K562 (cell line): Measurements from ENCODE around the gene PBX1. TPM values are rescaled to one million over a fixed set of nuclear protein-coding genes. Genes with fewer than 3 reads are reported as not detected.
A peak's percentile ranks its signal among the peaks of the same experiment; 100 is the strongest.

Experiments
- ATAC-seq: fragments of 200-7000 bp; cut with Tn5 transposase; 3 replicates; pipeline ENCODE4 v1.9.1; 2020; ENCODE audit warnings: moderate library complexity
- BruUV-seq: library from RNA; stranded (reverse); fragments of 400-500 nt; replicated peaks from 2 replicates; lab custom pipeline; 2021; lab: Mats Ljungman, UMichigan
- CTCF ChIA-PET: fragments of 300-600 bp; formaldehyde crosslinking; extraction: SDS; loops from one replicate; lab custom pipeline; 2021; ENCODE audit warnings: low intra/inter-chr PET ratio; lab: Yijun Ruan, JAX
- POLR2A ChIA-PET: fragments of 300-600, 350-650 bp; sonication (Branson Sonifier 250); formaldehyde crosslinking; extraction: SDS; loops from one replicate; lab custom pipeline; 2021; ENCODE audit warnings: antibody characterized with exemption, inconsistent platforms; lab: Yijun Ruan, JAX
- DNase-seq, 4 experiments: peaks; one replicate each; pipeline versions ENCODE4 v3.0.0 to v3.0.0-alpha.2; 2011 to 2018; ENCODE audit warnings: low spot score in 3 of 4, mixed read lengths in 3 of 4; ENCODE audit errors: extremely low read depth in 1 of 4
- FAIRE-seq: peaks from 2 replicates; lab custom pipeline; 2011; peaks lifted over from hg19 to GRCh38; lab: Jason Lieb, UNC
- H2AFZ ChIP-seq: 2 replicates; pipeline ENCODE4 v1.6.0; 2011; ENCODE audit warnings: low read depth, low read length, control low read depth, inconsistent platforms
- H3K27ac ChIP-seq: fragments of 200-600 bp; 3 replicates; pipeline ENCODE4 v1.8.0; 2011; ENCODE audit warnings: low read depth, mild to moderate bottlenecking, control low read depth, inconsistent platforms, low read length, moderate library complexity, mixed read lengths; ENCODE audit errors: extremely low read depth
- H3K27me3 ChIP-seq, 2 experiments: fragments of 300-600 bp in 1 of 2; 2 replicates in 1 of 2; 3 replicates in 1 of 2; pipeline versions ENCODE4 v1.6.0 to v1.8.0; 2011; ENCODE audit warnings: inconsistent platforms in 2 of 2, low read length in 2 of 2, mild to moderate bottlenecking in 1 of 2, mixed read lengths in 1 of 2, moderate library complexity in 1 of 2; ENCODE audit not compliant: control insufficient read depth in 2 of 2, insufficient read depth in 2 of 2
- H3K36me3 ChIP-seq: fragments of 300-600 bp; 3 replicates; pipeline ENCODE4 v1.8.0; 2011; ENCODE audit warnings: mild to moderate bottlenecking, low read length, inconsistent platforms; ENCODE audit not compliant: control insufficient read depth, insufficient read depth
- H3K4me1 ChIP-seq, 2 experiments: fragments of 200-600 bp in 1 of 2; replicated peaks in 1 of 2; 2 replicates in 1 of 2; 3 replicates in 1 of 2; pipeline versions ENCODE4 v1.5.1 to v1.8.0; 2011; ENCODE audit warnings: inconsistent platforms in 2 of 2, low read length in 2 of 2, mild to moderate bottlenecking in 1 of 2, mixed read lengths in 1 of 2, moderate library complexity in 1 of 2; ENCODE audit not compliant: control insufficient read depth in 2 of 2, insufficient read depth in 2 of 2
- H3K4me2 ChIP-seq: 2 replicates; pipeline ENCODE4 v1.6.1; 2011; ENCODE audit warnings: low read length, control low read depth, inconsistent platforms, mixed read lengths; ENCODE audit not compliant: insufficient read depth
- H3K4me3 ChIP-seq: fragments of 200-600 bp; sonication (generic), shearing (Covaris generic); 2 replicates; pipeline ENCODE4 v1.5.1; 2016; ENCODE audit warnings: control low read depth, inconsistent platforms
- H3K79me2 ChIP-seq: fragments of 200-600 bp; 3 replicates; pipeline ENCODE4 v1.8.0; 2011; ENCODE audit warnings: low read length, inconsistent platforms; ENCODE audit not compliant: control insufficient read depth, insufficient read depth
- H3K9ac ChIP-seq, 2 experiments: 2 replicates each; pipeline versions ENCODE4 v1.6.0 to v1.6.1; 2011; ENCODE audit warnings: low read depth in 2 of 2, low read length in 2 of 2, control low read depth in 1 of 2, inconsistent platforms in 1 of 2, mild to moderate bottlenecking in 1 of 2, mixed read lengths in 1 of 2; ENCODE audit not compliant: insufficient read depth in 1 of 2
- H3K9me1 ChIP-seq: one replicate; pipeline ENCODE4 v1.6.0; 2011; ENCODE audit warnings: inconsistent platforms, mild to moderate bottlenecking, low read length, moderate library complexity; ENCODE audit not compliant: control insufficient read depth, insufficient read depth
- H3K9me3 ChIP-seq: replicated peaks from 2 replicates; pipeline ENCODE4 v1.5.1; 2011; ENCODE audit warnings: low read depth, low read length, inconsistent platforms; ENCODE audit not compliant: control insufficient read depth, insufficient read depth
- H4K20me1 ChIP-seq: replicated peaks from 2 replicates; pipeline ENCODE4 v1.6.1; 2011; ENCODE audit warnings: low read length, inconsistent platforms, mixed read lengths; ENCODE audit not compliant: control insufficient read depth, insufficient read depth
- CREB5 ChIP-seq: fragments of 250-450 bp; sonication (Bioruptor Pico); IDR thresholded peaks from 2 replicates; pipeline ENCODE4 v1.5.0; 2020; ENCODE audit warnings: mild to moderate bottlenecking
- E4F1 ChIP-seq: fragments of 250-450 bp; sonication (Bioruptor Pico); IDR thresholded peaks from 2 replicates; pipeline ENCODE4 v1.5.0; 2021; ENCODE audit warnings: mild to moderate bottlenecking, borderline replicate concordance
- HDAC1 ChIP-seq, 2 experiments: fragments of 450-650 bp; IDR thresholded peaks; 2 replicates each; pipeline ENCODE4 v1.6.1; 2016 to 2017; ENCODE audit warnings: inconsistent platforms in 1 of 2, mild to moderate bottlenecking in 1 of 2, moderate library complexity in 1 of 2
- HDAC6 ChIP-seq: IDR thresholded peaks from 2 replicates; pipeline ENCODE4 v1.6.1; 2012; ENCODE audit warnings: low read depth, mild to moderate bottlenecking, control low read depth, inconsistent platforms, low read length, moderate library complexity
- HNRNPK ChIP-seq: fragments of 200-400 bp; formaldehyde crosslinking; IDR thresholded peaks from one replicate; pipeline ENCODE4 v1.6.1; 2018; ENCODE audit warnings: mild to moderate bottlenecking, low read depth, low read length; ENCODE audit not compliant: poor library complexity, severe bottlenecking
- MAX ChIP-seq: sonication (generic); formaldehyde crosslinking; IDR thresholded peaks from 2 replicates; pipeline ENCODE4 v1.9.0; 2022; ENCODE audit warnings: mild to moderate bottlenecking, missing genetic modification reagents
- MCM3 ChIP-seq: fragments of 450-650 bp; IDR thresholded peaks from 2 replicates; pipeline ENCODE4 v1.6.1; 2016
- MTA3 ChIP-seq: fragments of 450-650 bp; formaldehyde crosslinking; IDR thresholded peaks from 2 replicates; pipeline ENCODE4 v1.6.1; 2017; ENCODE audit warnings: mild to moderate bottlenecking, borderline replicate concordance
- PBX2 ChIP-seq, 2 experiments: IDR thresholded peaks in 1 of 2; conservative IDR thresholded peaks in 1 of 2; 2 replicates each; pipeline ENCODE4 v1.6.1; 2016; ENCODE audit warnings: low read depth in 2 of 2, mild to moderate bottlenecking in 1 of 2, missing compliant biosample characterization in 1 of 2, missing genetic modification characterization in 1 of 2, moderate library complexity in 1 of 2
- SAFB ChIP-seq: fragments of 200-400 bp; formaldehyde crosslinking; IDR thresholded peaks from 2 replicates; pipeline ENCODE4 v1.6.1; 2017; ENCODE audit warnings: low read depth, low read length, borderline replicate concordance
- ZNF23 ChIP-seq: fragments of 250-450 bp; sonication (Bioruptor Pico); IDR thresholded peaks from 2 replicates; pipeline ENCODE4 v1.4.0; 2020; ENCODE audit warnings: mild to moderate bottlenecking
- WGBS: fragments of 100-300 bp; shearing (Covaris generic); methylation state at CpG from one replicate; pipeline ENCODE4 v1.1.6; 2016; ENCODE audit warnings: low coverage, mixed read lengths; ENCODE audit not compliant: insufficient coverage; ENCODE audit errors: missing lambda C conversion rate; 5-methylcytosine and 5-hydroxymethylcytosine counted together
- in situ Hi-C: fragments of 300-500 bp; cut with MboI; formaldehyde crosslinking; loops from 4 replicates; pipeline ENCODE4 v1.15.0; 2018; ENCODE audit warnings: inconsistent platforms, mixed read lengths
- intact Hi-C: fragments of 100-400 bp; cut with micrococcal nuclease; formaldehyde crosslinking; loops from 2 replicates; pipeline ENCODE4 v1.14.2; 2022
- polyA plus RNA-seq, 8 experiments: library from polyadenylated mRNA; depleted of rRNA in 4 of 8; stranded (reverse) in 5 of 8; unstranded in 3 of 8; fragments of >200 nt; fragmentation: Nextera tagmentation in 2 of 8; fragmentation: Illumina TruSeq in 1 of 8; extraction: Ambion mirVana in 2 of 8; extraction: Trizol in 1 of 8; gene quantifications; 2 replicates each; pipeline versions ENCODE4 v1.2.1 to v1.2.3, GENCODE V29; 2011 to 2014; ENCODE audit warnings: inconsistent platforms in 1 of 8, missing spikeins in 1 of 8
- total RNA-seq, 7 experiments: library from RNA; depleted of rRNA in 6 of 7; stranded (reverse); fragments of >200 nt in 6 of 7; fragmentation: Illumina TruSeq in 2 of 7; extraction: Trizol in 2 of 7; gene quantifications; 2 replicates each; pipeline versions ENCODE4 v1.2.1 to v1.2.3, GENCODE V29; 2011 to 2021; ENCODE audit warnings: low replicate concordance in 1 of 7

PBX1 gene
- total and polyA plus RNA-seq, 9 of the 15 experiments (the other 6 are each of a cell fraction or from before 2014, with no cell fraction given): 0.03 to 0.62 (median 0.17) TPM

GRCh38 chr1:164753521-164754077 is 194.6 kb downstream of the PBX1 start:
- Histone ChIP-seq H3K9me3 (no peaks in the 10 kb centered on the region), H3K36me3 (no peaks in the 10 kb centered on the region), H3K79me2 (no peaks in the 10 kb centered on the region), H3K9ac (peak overlapping the region; percentile 6 to 39; a peak in 1 of 4 replicates), H4K20me1 (no peaks in the 10 kb centered on the region), H3K4me1 (peaks cover 0 to 3% of the 10 kb centered on the region in 2 experiments; a peak in 3 of 5 replicates), H3K4me3 (no peak overlapping the region), H3K27ac (no peak overlapping the region), H3K9me1 (no peaks in the 10 kb centered on the region), H2AFZ (peak overlapping the region; percentile 52; the same call in 1 of the 2 replicates), H3K4me2 (no peak overlapping the region), H3K27me3 (no peaks in the 10 kb centered on the region)
- DNase-seq (no peak), ATAC-seq (peak; percentile 17; the same call in 1 of the 3 replicates), FAIRE-seq (no peak)
- BruUV-seq: no TSS peak
- in situ Hi-C loops: no loop called here
- POLR2A ChIA-PET: no interaction called here
- WGBS: 9% methylated on average over 11 of the region's 11 CpGs
- intact Hi-C loops: no loop called here
- CTCF ChIA-PET: no interaction called here
- no peak for TF ChIP-seq MCM3
- TF ChIP-seq MTA3: no peak
- no peak for TF ChIP-seq SAFB
- no peak for TF ChIP-seq PBX2 (CRISPR knock-in tag; IDR thresholded peaks at IDR 0.05; ENCODE audit: low read depth)
- no peak for TF ChIP-seq PBX2 (tag; conservative IDR thresholded peaks at IDR 0.05; ENCODE audit: low read depth)
- TF ChIP-seq E4F1 (CRISPR knock-in tag): no peak
- no peak for TF ChIP-seq MAX (CRISPR knock-in tag)
- TF ChIP-seq HNRNPK: no peak
- no peak for TF ChIP-seq CREB5 (CRISPR knock-in tag)
- no peak for TF ChIP-seq HDAC1 (IDR thresholded peaks at IDR 0.05)
- TF ChIP-seq HDAC6: no peak
- TF ChIP-seq ZNF23 (CRISPR knock-in tag): no peak
